NCI-H510A (cell line): Measurements from ENCODE around the gene TUBB4A.

Experiments
- DNase-seq: peaks from one replicate; lab custom pipeline; 2025; lab: John Stamatoyannopoulos, UW

TUBB4A gene

GRCh38 chr19:6494438-6495036 lies 7.6 kb downstream of the TUBB4A start:
- no peak for DNase-seq

DNA sequence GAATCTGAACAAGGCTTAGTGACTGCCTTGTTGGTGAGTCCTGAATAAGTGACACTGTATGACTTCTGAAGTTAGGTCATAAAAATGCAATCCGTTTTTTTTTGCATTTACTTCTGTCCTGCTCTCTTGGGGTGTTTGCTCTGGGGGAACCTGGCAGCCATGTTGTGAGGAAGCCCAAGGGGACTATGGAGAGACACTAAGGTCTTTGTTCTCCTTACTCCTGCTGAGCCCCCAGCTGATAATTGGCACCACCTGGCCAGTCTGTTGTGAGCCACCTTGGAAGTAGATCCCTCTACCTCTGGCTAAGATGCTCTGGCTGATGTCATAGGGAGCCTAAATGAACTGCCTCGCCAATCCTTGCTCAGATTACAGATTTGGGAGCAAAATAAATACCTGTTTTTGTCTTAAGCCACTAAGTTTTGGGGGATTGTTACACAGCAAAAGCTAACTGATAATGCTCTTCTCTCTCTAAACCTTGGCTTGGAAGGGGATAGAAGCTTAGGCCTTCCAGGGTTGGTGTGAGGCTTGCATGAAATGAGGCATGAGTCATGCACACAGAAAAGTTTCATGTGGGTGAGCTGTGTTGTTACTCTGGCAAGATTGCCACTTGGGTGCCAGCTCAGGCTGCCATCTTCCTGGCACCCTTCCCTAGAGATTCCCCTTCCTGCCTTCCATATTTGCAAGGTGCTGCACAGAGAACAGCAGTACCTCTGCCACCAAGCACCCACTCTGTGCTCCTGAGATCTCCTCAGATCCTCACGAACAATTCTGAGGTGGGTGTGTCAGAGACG lies 10.1 kb downstream of the TUBB4A start:
- no peak for DNase-seq

- no peak for DNase-seq
Observed at GRCh38 chr19:6490134-6490533, 12.0 kb downstream of the TUBB4A start.

DNA sequence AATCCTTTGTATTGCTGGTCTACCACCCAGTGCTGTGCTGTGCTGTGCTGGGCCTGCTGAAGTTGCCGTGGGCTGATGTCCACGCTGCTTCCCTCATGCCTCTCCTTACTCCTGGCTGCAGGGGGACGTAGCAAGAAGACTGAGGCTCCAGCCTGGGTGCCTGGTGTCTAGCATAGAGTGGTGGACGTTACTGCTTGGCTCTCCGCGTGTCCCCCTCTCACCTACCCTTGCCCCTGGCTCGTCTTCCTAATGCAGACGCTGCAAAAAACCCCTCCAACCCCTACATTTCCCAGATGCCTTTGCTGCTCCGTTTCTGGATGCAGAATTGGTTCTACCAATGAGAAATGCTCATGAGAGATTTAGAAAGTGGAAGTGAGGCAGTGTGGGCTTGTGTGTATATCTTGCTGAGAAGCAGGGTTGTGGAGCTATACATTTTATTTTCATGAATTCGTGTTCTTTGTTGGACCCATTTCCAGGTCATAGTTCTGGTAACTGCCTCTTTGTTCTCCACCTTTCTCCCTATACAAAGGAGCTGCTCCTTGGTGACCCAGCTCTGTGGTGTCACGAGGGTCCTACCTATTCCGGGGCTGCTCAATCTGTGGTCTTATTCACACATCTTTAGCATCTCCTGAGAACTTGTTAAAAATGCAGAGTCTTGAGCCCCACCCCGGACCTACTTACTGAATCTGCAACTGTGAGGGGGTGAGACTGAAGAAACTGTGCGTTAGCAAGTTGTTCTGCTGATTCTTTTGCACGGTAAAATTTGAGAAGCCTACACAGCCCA lies 12.6 kb downstream of the TUBB4A start:
- DNase-seq = no peak

- DNase-seq = no peak
Observed at GRCh38 chr19:6484831-6485230, 17.3 kb downstream of the TUBB4A start.

DNA sequence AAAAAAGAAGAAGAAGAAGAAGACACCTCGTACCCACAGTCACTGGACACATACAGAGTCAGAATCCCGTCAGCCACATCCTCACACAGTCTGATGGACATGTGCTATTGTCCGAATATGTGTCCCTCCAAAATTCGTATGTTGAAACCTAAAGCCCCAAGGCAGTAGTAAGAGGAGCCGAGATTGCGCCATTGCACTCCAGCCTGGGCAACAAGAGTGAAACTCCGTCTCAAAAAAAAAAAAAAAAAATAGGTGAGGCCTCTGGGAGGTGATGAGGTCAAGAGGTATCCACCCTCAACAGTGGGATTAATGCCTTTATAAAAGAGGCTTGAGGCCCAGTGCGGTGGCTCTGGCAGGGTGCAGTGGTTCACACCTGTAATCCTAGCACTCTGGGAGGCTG lies 17.9 kb downstream of the TUBB4A start:
- DNase-seq = no peak

GRCh38 chr19:6483235-6483634 lies 18.9 kb downstream of the TUBB4A start:
- no peak for DNase-seq

- DNase-seq = no peak
Observed at GRCh38 chr19:6482343-6482686, 19.8 kb downstream of the TUBB4A start.

GRCh38 chr19:6481541-6482342 lies 20.4 kb downstream of the TUBB4A start, which contains the start of gene DENND1C:
DENND1C (minus strand) TSS chr19:6481787; CDS start chr19:6481695, 92 bp downstream.
- DNase-seq = no peak

GRCh38 chr19:6480848-6481415 lies 21.2 kb downstream of the TUBB4A start:
- DNase-seq = no peak

DNA sequence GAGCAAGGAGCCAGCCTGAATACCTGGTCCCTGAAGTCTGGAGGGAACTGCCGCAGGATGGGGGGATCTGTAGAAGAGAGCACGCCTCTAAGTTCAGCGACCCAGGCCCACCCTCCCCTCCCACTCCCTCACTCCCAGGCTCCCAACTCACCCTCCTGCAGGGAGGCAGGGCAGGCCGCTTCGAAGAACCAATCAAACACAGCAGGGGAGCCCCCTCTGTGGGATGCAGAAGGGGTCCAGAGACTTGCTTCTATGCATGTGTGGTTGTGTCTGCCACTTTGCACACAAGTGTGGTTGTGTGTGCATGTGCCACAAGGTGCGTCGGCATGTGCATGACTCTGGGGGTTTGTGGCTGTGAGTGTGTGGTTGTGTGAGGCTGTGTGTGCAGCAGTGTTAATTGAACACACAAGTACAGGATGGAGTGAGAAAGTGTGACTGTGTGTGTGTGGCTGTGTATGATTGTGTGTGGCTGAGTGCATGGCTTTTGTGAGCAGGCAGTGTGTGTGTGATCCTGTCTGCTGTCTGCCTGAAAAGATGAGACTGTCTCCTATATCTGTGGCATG lies 22.2 kb downstream of the TUBB4A start:
- DNase-seq = no peak

DNA sequence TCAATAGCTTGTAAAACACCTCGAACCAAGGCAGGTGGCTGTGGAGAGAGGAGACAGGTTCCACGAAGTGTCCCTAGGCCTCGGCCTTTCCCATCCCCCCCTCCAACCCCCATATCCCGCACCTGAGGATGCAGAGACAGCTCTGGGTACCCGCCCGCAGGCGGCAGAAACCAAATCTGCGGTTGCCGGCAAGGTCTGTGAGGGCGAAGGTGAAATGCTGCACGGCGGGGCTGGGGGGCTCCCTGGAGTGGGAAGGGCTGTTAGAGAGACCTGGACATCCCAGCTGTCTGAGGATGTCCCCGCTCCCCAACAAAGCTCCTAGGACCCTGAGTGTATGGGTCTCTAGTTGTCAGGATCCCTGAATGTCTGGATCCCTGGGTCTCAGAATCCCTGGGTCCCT lies 23.3 kb downstream of the TUBB4A start:
- no peak for DNase-seq

DNA sequence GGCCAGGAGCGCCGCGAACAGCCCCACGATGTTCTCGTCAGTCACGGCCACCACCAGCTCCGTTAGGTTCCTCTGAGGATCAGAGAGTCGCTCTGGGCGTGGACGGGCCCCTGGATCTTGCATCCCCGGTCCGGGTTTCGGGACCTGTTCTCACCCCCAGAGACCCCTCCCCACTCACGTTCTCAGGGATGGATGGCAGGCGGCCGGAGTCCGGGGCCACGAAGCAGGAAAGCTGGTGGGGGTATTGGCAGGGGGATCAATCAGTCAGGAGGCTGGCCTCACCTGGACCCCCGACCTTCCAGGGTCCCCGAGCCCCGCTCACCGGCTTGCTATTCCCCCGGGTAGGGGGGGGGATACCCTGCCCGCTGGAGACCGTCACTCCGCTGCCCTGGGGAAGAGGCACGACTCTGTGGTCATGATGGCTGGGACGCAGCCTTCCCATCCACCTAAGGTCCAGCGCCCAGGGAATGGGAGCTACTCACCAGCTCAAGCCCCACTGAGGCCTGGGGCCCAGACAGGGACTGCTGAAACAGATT lies 25.1 kb downstream of the TUBB4A start:
- DNase-seq = no peak

- DNase-seq = no peak
Observed at GRCh38 chr19:6476155-6476895, 25.8 kb downstream of the TUBB4A start.

DNA sequence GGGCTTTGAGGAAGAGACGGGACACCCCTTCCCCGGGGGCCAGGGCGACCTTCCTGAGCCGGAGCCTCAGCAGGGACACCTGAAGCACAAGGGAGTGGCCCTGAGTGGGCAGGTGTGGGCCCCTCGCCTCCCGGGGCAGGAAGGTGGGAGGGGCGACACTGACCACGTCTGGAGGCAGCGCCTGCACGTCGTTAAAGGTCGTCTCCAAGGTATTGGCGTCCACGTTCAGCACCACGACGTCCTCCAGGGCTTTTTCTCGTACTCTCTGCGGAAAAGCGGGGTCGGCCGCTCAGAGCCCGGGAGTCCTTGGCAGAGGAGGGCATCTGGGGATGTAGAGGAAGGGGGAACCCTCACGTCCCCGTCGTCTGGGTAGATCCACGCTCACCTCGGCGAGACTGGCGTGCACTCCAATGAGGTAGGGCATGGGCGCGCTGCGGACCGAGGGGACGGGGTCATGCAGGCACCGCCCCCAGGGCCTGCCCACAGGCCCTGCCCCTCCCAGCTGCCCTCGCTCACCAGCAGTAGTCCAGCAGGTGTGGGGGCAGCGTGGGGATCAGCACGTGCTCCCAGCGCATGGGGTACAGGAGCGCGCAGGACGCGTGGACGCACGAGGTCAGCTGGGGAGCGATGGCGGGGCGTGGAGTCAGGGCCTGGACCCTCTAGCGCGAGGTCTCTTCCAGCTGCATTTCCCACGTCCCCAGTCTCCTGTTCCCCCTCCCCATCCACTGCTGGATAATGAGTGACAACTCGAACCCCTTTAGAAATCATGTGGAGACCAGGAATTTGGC lies 26.6 kb downstream of the TUBB4A start:
- DNase-seq = no peak

- DNase-seq = no peak
Observed at GRCh38 chr19:6473647-6474046, 28.5 kb downstream of the TUBB4A start.

GRCh38 chr19:6472713-6473112 lies 29.4 kb downstream of the TUBB4A start:
- no peak for DNase-seq

- DNase-seq = no peak
Observed at GRCh38 chr19:6471076-6471475, 31.0 kb downstream of the TUBB4A start.

GRCh38 chr19:6470173-6470572 lies 31.9 kb downstream of the TUBB4A start:
- no peak for DNase-seq

DNA sequence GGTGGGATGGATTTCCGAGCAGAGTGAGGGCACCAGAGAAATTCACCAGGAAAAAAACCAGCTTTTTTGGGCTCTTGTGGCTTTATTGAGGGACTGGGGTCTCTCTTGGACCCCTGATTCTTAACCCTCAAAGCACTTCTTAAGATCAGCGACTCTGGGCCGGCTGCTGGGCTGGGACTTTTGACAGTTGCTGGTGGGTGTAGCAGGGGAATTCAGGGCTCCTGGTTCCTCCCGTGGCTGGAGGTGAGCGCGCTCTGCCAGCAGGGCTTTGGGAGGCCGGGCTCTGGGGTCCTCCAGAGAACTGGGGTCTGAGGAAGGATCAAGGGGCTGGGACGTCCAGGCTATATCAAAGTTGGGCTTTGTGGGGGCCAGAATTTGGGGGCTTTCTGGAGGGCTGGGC lies 34.7 kb downstream of the TUBB4A start:
- no peak for DNase-seq
